ENCODE measurements around the gene NHS.

The NHS gene

GRCh38 chrX:17740137-17741122 lies 365.4 kb downstream of the NHS start:
- no peak for DNase-seq

DNA sequence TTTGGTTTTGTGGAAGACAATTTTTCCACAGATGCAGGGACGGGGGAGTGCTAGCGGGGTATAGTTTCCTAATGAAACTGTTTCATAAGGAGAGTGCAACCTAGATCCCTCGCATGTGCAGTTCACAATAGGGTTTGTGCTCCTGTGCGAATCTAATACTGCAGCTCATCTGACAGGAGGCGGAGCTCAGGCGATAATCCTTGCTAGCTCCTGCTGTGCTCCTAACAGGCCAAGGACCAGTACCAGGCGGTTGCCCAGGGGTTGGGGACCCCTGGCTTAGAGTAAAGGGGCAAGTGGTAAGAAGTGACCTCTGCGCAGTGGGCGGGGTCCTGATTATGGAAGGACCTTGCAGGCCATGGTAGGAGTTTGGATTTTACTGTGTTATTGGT lies 366.1 kb downstream of the NHS start:
- DNase-seq, result no peak

DNA sequence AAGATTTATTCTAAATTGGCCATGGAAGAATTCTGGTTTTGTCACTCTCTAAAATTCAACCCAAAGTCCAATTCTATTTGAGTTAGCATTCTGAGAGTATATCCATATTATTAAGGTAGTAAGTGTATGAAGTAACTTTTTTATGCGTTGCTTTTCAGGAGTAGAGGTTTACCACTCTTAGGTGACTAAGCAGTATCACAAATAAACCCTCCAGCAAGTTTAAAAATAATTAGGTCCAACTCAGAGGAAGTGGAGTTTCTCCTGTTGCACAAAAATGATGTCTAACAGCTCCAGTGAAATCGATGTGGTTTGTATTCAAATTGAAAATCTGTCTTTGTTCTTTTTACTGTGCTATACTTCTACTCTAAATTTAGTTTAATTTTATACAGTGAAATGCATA lies 368.9 kb downstream of the NHS start:
- no peak for DNase-seq

GRCh38 chrX:17744896-17745523 lies 370.0 kb downstream of the NHS start:
- DNase-seq, result no peak

DNA sequence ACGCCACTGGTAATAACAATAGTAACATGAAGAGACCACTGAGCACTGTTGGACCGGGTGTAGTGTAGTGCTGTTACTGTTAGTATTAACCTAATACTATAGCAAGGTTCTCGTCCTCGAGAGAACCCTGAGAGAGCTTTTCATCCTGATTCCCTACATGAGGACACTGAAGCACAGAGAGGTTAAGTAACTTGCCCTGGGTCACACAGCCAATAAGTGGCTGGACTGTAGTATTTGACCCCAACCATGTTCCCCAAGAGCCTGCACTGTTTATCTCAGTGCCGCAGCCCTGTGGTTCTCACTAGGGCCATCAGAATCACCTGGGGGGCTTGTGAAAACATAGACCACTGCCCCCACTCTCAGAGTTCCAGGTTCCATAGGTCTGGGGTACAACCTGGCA lies 372.7 kb downstream of the NHS start:
- DNase-seq, result no peak

GRCh38 chrX:17748684-17749083 lies 373.7 kb downstream of the NHS start:
- DNase-seq, result no peak

DNA sequence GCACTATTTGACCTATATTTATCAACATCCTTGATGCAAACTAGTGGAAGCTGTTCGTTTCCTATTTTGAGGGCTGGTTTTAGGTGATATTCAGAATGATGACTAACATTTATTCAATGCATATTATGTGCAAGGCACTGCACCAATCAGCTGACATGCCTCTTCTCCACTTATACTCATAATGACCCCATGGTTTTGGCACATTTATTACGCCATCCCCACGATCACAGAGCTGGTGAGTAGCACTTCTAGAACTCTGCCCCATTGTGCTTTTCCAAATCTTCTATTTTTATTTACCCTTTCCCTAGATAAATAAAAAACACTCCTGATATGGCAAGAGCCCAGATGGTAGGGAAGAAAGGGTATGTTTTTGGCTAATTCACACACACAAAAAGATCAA lies 375.4 kb downstream of the NHS start:
- no peak for DNase-seq

DNA sequence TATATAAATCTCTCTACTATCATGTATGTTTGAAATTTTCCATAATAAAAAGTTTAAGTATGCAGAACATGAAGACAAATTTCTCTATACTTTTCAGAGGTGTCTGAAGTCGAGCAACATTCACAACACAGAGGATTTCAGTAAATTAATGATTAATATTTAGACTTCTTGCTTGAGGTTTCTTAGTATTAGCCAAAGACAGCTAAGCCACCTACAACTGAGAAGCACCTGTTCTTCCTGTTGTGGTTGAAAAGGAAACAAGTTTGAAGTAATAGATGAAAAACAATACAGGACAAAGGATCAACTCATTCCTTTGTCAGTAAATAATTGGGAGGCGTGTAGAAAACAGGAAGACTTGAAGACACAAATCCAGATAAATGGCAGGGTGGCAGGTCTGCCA lies 383.4 kb downstream of the NHS start:
- DNase-seq, result no peak

DNA sequence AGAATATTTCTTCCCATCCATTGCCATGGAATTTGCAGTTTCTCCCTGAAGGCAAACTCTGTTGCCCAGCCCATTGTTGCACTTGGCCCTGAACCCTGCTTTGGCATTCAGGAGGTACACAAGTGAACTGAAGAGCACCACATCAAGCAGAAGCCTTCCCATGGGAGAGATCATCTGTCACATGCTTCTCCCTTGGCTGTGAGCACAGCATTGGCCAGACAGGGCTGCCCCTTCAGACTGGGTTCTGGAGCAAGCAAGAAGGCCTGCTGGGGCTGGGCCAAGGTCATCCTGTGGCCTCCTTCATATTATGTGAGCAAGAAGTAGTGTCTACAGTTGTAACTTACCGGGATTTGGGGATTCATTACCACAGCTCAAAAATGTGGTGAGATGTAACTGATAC lies 385.0 kb downstream of the NHS start:
- no peak for DNase-seq

GRCh38 chrX:17767734-17768133 lies 392.7 kb downstream of the NHS start:
- no peak for DNase-seq

DNA sequence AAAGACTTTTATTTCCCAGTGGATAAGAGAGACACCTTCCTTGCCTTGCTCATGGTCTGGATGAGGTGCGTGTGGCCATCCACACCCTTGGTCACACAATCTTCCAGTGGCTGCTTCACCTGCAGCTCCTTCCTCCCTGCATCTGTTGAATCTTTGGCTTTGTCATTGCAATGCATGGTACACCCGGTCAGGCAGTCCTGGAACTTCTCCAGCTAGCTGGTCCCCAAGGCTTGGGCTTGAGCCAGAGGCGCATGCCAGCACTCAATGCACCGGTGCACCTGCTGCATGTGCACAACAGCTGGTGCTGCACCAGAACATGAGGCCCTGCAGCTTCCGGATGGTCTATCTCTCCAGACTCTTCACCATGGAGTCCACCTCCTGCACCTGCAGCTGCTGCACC lies 394.0 kb downstream of the NHS start:
- DNase-seq, result no peak

- no peak for DNase-seq
Measured at GRCh38 chrX:17769701-17770269, 394.8 kb downstream of the NHS start.

DNA sequence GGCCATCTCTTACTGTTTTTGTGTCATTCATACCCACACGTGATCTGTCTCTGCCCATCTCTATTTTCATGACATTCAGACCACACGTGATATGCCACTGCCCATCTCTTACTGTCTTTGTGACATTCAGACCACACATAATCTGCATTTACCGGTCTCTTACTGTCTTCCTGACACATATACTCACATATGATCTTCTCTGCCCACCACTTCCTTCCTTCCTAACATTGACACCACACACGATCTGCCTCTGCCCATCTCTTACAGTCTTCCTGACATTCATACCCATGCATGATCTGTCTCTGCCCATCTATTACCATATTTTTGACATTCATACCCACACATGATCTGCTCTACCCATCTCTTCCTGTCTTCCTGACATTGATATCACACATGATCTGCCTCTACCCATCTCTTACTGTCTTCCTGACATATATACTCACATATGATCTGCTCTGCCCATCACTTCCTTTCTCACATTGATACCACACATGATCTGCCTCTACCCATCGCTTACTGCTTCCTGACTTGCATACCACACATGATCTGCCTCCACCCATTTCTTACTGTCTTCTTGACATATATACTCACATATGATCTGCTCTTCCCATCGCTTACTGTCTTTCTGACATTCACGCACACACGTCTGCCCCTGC lies 398.3 kb downstream of the NHS start:
- DNase-seq, result no peak

- no peak for DNase-seq
Measured at GRCh38 chrX:17774053-17774452, 399.1 kb downstream of the NHS start.

DNA sequence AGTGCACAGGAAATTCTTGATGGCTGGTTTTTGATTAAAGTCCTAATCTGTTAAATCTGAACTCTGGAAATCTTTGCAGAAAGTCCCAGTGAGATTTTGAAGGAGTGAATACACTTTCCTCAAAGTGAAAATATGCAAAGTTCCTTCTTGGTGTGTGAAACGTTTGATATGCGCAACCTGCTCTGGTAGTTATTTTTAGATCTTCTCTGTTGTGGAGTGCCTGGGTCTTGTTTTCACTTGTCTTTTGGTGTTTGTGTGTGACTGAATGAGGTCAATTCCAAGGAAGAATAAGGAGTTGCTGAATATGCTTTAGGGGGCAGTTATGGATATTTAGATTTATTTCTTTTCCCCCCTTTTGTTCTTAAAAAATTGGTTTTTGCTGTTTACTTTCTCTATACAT lies 404.0 kb downstream of the NHS start:
- no peak for DNase-seq

- DNase-seq, result no peak
Measured at GRCh38 chrX:17779434-17779833, 404.4 kb downstream of the NHS start.

Measured in GOT3 (cell line).